Mononuclear cell (primary cell): ENCODE data around the gene NANS. TPM values are rescaled to one million over a fixed set of nuclear protein-coding genes. Genes with fewer than 3 reads are reported as not detected.

ENCODE experiments used
- H3K27me3 ChIP-seq: 2 replicates; pipeline ENCODE4 v1.6.0; 2011; ENCODE audit warnings: low read length, control low read depth; ENCODE audit not compliant: insufficient read depth
- H3K4me1 ChIP-seq: 2 replicates; pipeline ENCODE4 v1.5.1; 2011; ENCODE audit warnings: mild to moderate bottlenecking, low read length, control low read depth; ENCODE audit not compliant: insufficient read depth
- H3K4me3 ChIP-seq: 2 replicates; pipeline ENCODE4 v1.5.1; 2011; ENCODE audit warnings: mild to moderate bottlenecking, low read length, moderate library complexity
- H3K9me3 ChIP-seq: 2 replicates; pipeline ENCODE4 v1.5.1; 2011; ENCODE audit warnings: low read depth, mild to moderate bottlenecking, control low read depth, low read length
- total RNA-seq: library from RNA; depleted of rRNA; stranded (reverse); fragments of >200 nt; gene quantifications from one replicate; pipeline ENCODE4 v1.2.3, GENCODE V29; 2012

Gene NANS
- total RNA-seq, 1 donor = 41.1 TPM

DNA sequence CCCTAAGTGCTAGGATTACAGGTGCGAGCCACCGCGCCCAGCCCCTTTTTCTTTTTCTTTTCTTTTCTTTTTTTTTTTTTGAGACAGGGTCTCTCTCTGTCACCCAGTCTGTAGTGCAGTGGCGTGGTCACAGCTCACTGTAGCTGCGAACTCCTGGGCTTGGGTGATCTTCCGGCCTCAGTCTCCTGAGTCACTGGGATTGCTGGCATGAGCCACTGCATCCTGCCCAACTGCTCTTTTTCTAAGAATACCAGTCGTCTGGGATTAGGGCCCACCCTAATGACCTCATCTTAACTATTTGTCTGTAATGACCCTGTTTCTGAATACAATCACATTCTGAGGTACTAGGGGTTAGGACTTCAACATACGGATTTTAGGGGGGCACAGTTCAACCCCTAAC, 34.1 kb upstream of the NANS start:
- Histone ChIP-seq H3K27me3 (no peaks in the 10 kb centered on the region), H3K4me1 (peaks cover 5% of the 10 kb centered on the region), H3K4me3 (no peak overlapping the region), H3K9me3 (no peaks in the 10 kb centered on the region)

DNA sequence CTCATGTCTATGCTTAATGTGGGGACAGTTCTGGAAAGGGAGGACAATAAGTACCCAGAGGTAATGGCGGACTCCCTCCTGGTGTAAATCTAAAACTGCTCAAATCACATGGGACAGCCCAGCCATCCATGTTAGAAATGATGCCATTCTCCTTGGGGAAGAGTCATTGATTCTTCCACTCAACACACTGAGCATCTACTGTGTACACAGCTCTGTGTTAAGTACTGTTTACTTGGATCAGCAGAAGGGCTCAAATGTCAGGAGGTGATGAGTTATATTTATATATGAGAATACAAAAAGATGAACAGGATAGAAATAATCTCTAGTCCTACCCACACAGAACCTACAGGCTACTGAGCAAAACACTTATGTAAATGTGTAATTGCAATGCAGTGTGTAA, 31.8 kb upstream of the NANS start:
- Histone ChIP-seq H3K4me3 (no peak overlapping the region), H3K27me3 (no peaks in the 10 kb centered on the region), H3K4me1 (peaks cover 5% of the 10 kb centered on the region), H3K9me3 (no peaks in the 10 kb centered on the region)

DNA sequence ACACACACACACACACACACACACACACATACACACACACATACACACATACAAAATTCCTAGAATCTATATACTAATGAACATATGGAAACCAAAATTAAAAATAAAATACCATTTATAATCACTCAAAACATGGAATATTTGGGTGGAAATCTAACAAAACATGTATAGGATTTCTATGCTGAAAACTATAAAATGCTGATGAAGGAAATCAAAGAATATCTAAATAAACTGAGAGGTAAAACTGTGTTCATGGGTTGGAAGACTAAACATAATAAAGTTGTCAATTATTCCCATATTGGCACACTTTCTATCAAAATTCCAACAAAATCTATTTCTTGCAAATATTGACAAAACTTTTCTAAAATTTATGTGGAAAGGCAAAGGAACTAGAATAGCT, 25.4 kb upstream of the NANS start:
- Histone ChIP-seq H3K9me3 (no peaks in the 10 kb centered on the region), H3K4me1 (peaks cover 5% of the 10 kb centered on the region), H3K4me3 (no peak overlapping the region), H3K27me3 (no peaks in the 10 kb centered on the region)

DNA sequence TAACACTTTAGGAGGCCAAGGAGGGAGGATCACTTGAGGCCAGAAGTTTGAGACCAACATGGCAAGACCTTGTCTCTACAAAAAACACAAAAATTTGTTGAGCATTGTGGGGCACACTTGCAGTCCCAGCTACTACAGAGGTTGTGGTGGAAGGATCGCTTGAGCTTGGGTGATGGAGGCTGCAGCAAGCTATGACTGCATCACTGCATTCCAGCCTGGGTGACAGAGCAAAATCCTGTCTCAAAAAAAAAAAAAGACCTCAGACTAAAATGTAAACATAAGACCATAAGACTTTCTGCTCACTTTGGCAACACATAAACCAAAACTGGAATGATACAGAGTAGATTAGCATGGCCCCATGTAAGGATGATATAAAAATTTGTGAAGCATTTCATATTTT, 24.6 kb upstream of the NANS start:
- Histone ChIP-seq H3K4me1 (peaks cover 5% of the 10 kb centered on the region), H3K27me3 (no peaks in the 10 kb centered on the region), H3K4me3 (no peak overlapping the region), H3K9me3 (no peaks in the 10 kb centered on the region)

DNA sequence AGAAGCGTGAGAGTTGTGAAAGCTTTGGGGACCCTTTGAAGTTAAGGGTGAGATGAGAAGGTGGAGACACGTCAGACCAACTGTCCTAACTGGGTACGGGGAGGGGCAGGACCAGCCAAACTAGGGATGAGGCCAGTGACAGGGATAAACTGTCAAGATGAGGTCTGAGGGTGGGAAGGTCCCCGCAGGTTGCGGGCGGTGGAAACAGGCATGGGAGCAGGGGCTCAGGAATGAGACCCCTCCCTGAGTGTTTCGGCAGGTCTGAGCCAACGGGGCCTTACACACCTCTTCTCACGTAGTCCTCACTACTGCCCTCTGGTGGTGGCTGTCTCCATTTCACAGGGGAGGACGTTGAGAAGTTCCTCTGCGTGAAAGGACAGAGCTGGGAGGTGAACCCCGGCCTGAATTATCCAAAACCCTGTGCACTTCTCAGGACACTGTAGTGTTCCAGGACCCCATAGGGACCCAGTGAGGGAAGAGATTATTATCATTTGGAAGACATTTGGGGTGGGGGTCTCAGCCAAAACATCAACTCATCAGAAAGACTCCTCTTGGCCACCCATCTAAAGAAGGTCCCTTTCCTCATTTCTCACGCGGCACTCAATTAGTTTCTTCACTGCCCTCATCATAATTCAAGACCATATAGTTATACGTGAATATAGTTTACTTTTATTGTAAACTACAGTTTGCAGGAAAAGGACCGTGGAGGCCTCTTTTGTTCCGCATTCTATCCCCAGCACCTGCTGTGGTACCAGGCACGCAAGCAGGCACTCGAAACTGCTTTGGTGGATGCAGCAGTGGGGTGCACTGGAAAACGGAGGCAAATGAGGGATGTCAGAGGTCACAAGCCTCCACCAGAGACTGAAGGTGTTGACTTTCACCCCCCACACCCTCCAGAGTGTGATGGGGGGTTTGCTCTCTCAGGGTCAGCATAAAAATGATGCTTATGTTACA, 21.7 kb upstream of the NANS start:
- Histone ChIP-seq H3K27me3 (no peaks in the 10 kb centered on the region), H3K9me3 (no peaks in the 10 kb centered on the region), H3K4me3 (no peak overlapping the region), H3K4me1 (peaks cover 5% of the 10 kb centered on the region)

DNA sequence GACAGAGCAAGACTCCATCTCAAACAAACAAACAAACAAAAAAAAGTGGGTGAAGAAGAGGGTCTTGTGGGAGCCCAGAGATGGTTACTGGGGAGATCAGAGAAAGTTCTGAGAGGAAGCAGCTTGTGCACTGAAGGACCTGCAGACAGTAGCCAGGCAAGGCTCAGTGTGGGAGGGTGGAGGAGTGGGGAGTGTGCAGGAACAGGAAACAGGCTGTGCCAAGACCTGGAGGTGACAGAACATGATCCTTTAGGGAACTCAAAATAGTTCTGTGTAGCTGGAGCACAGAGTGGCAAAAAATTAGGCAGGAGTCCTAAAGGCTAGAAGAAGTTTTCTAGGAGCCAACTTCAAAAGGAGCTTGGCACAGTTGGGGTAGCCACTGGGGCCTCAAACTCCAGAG, 19.2 kb upstream of the NANS start:
- no peak overlapping the region for H3K4me3 ChIP-seq
- H3K4me1 ChIP-seq = peaks cover 5% of the 10 kb centered on the region
- no peaks in the 10 kb centered on the region for H3K9me3 ChIP-seq
- no peaks in the 10 kb centered on the region for H3K27me3 ChIP-seq

DNA sequence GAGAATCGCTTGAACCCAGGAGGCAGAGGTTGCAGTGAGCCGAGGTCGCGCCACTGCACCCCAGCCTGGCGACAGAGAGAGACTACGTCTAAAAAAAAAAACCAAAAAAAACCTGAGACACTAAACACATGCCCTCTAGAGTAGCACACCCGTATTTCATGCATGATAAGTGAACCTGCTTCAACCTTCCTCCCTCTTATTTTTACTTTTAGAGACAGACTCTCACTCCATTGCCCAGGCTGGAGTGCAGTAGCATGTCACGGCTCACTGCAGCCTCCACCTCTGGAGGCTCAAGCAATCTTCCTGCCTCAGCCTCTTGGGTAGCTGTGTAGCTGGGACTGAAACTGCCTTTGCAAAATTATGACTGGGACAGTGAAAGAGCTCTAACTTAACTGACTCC, 17.6 kb upstream of the NANS start:
- Histone ChIP-seq H3K9me3 (no peaks in the 10 kb centered on the region), H3K27me3 (no peaks in the 10 kb centered on the region), H3K4me3 (no peak overlapping the region), H3K4me1 (peaks cover 10% of the 10 kb centered on the region)

DNA sequence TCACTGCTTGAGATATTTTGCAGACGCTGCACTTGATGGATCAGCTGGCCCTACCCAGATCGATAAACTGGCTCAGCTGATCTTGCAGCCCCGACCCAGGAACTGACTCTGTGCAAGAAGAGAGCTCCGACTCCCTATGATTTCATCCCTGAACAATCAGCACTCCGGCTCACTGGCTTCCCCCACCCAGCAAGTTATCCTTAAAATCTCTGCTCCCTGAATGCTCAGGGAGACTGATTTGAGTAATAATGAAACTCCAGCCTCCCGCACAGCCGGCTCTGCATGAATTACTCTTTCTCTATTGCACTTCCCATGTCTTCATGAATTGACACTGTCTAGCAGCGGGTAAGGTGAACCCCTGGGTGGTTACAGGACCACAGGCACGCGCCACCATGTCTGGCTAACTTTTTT, 16.9 kb upstream of the NANS start:
- H3K27me3 ChIP-seq = no peaks in the 10 kb centered on the region
- H3K4me3 ChIP-seq = no peak overlapping the region
- peaks cover 11% of the 10 kb centered on the region for H3K4me1 ChIP-seq
- H3K9me3 ChIP-seq = no peaks in the 10 kb centered on the region

DNA sequence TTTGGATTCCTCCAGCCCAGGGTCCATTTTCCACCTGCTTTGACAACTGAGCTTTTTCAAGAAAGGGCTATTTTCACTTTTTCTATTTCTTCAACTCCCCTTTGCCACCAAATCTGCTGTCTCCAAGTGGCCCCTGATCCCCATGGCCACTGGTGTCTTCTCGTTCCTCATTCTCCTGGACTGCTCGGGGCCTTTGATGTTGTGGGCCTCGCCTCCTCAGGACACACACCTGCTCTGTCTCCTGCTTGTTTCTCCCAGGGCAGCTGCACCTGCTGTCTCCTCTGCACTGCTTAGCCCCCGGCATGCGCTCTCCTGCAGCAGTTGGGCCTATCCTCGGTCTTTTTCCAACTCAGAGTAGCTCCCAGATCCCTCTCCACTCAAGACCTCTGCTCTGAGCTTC, 16.3 kb upstream of the NANS start:
- Histone ChIP-seq H3K27me3 (no peaks in the 10 kb centered on the region), H3K9me3 (no peaks in the 10 kb centered on the region), H3K4me1 (peaks cover 14% of the 10 kb centered on the region), H3K4me3 (no peak overlapping the region)

DNA sequence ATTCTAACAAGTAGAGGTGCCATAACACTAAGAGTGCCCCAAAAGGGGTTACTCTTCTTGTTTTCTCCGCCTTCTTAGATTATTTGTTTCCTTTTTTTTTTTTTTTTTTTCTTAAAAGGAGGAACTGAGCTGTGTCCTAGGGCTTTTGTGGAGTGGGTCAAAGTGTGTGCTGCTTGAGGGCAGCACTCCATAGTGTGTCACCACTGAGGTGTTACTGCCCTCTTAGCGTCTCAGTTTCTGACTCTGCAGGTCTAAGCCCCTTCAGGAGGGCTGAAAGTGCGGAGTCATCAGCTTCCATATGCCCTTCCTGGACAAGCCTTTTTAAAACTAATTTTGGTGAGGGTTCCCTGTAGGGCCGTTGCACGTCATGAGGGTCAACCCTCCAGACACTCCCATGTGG, 12.6 kb upstream of the NANS start:
- H3K4me1 ChIP-seq = peaks cover 40% of the 10 kb centered on the region
- no peaks in the 10 kb centered on the region for H3K9me3 ChIP-seq
- no peak overlapping the region for H3K4me3 ChIP-seq
- no peaks in the 10 kb centered on the region for H3K27me3 ChIP-seq

DNA sequence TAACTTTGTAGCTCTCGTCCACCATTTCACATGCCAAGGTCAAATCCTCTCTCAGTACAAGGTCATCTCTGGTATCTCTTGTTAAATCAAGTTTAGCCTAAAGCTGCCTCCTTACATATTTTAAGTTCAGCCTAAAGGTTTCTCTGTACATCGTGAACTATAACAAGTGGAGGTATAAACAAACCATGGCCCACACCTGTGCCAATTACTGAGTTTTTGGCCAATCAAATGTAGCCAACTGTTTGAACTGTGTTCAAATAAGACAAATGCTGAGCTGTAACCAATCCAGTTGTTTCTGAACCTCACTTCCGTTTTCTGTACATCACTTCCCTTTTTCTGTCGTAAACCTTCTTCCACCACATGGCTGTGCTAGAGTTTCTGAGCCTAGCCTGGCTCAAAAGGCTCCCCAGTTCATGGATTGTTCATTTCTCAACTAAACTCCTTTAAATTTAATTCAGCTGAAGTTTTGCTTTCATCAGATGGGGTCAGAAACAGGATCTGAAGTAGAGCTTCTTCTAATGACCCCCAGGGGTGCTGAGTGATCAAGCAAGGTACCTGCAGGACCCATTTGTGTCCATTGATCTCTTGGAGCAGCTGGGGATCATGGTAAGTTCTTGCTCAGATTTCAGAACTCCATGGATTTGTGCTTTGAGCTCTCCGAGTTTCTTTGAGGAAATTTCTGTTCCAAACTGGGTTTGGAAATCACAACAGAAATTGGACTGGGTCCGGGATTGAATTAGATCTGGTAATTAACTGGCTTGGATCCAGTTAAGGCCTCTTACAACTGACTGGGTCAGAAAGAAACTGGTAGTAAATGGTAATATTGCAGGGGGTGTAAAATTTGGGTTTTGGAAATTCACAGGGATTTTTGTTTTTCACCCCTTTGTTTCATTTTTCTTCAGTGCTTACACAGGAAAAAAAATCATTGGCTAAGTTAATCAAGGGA, 11.0 kb upstream of the NANS start:
- H3K4me3 ChIP-seq = peak overlapping the region; percentile 42
- H3K9me3 ChIP-seq = no peaks in the 10 kb centered on the region
- H3K27me3 ChIP-seq = no peaks in the 10 kb centered on the region
- peaks cover 46% of the 10 kb centered on the region for H3K4me1 ChIP-seq

DNA sequence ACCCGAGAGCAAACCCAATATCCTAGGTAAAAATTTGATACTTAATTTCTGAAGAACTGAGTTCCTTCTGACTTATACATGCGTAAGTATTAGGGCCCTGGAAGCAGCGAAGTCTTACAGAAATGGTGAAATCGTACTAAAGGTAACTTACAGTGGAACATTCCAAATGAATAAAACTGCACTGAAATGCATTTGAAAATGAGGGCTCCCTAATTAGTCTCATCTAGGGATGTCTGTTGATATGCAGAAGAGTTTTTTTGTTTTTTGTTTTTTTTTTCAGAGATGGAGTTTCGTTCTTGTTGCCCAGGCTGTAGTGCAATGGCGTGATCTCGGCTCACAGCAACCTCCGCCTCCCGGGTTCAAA, 10.4 kb upstream of the NANS start:
- Histone ChIP-seq H3K27me3 (no peaks in the 10 kb centered on the region), H3K9me3 (no peaks in the 10 kb centered on the region), H3K4me3 (no peak overlapping the region), H3K4me1 (peaks cover 46% of the 10 kb centered on the region)

DNA sequence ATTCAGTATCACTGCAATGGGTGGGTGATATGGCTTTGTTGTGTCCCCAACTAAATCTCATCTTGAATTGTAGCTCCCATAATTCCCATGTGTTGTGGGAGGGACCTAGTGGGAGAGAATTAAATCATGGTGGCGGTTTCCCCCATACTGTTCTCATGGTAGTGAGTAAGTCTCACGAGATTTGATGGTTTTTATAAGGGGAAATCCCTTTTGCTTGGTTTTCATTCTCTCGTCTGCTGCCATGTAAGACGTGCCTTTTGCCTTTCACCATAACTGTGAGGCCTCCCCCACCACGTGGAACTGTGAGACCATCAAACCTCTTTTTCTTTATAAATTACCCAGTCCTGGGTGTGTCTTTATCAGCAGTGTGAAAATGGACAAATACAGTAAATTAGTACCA, 9.5 kb upstream of the NANS start:
- Histone ChIP-seq H3K27me3 (no peaks in the 10 kb centered on the region), H3K4me3 (no peak overlapping the region), H3K9me3 (no peaks in the 10 kb centered on the region), H3K4me1 (peaks cover 46% of the 10 kb centered on the region)

DNA sequence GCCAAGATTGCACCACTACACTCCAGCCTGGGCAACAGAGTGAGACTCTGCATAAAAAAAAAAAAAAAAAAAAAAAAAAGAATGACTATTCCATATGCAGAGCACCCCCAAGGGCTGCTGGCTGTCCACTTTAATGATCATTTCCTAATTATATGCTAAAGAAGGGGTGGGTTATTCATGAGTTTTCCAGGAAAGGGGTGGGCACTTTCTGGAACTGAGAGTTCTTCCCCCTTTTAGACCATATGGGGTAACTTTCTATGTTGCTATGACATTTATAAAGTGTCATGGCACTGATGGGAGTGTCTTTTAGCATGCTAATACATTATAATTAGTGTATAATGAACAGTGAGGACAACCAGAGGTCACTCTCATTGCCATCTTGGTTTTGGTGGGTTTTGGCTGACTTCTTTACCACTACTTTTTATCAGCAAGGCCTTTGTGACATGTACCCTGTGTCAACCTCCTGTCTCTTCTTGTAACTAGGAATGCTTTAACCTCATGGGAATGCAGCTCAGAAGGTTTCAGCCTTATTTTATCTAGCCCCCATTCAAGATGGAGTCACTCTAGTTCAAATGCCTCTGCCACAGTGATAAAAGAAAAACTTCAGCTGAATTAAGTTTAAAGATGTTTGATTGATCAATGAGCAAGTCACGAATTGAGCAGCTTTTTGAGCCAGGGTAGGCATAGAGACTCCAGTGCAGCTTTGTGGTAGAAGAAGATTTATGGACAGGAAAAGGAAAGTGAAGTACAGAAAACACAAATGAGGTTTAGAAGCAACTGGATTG, 7.1 kb upstream of the NANS start:
- no peak overlapping the region for H3K4me3 ChIP-seq
- no peaks in the 10 kb centered on the region for H3K9me3 ChIP-seq
- peaks cover 38% of the 10 kb centered on the region for H3K4me1 ChIP-seq
- H3K27me3 ChIP-seq = no peaks in the 10 kb centered on the region

DNA sequence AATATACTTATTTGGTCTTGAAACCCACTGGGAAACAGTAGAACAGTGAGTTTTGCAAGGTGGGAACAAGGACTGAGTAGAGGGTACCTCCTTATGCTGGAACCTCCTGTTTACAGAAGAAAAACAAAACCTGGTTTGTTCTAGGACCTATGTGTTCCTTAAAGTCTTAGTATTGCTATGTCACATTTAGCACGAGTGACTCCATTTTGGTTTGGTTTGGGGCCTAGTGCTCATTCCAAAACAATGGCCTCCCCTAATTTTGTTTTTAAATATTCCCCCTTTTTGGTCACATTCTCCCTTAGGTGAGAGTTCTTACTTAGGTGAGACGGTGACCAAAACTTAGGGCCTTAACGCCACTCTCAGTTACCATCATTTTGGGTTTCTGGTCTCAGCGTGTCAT, 6.2 kb upstream of the NANS start:
- peaks cover 30% of the 10 kb centered on the region for H3K4me1 ChIP-seq
- no peaks in the 10 kb centered on the region for H3K27me3 ChIP-seq
- no peak overlapping the region for H3K4me3 ChIP-seq
- H3K9me3 ChIP-seq = no peaks in the 10 kb centered on the region
